ENCODE results near the gene ADAMTS10.
"Not testable (repeated sequence)": the region's sequence is repeated elsewhere in the genome, so short reads cannot be mapped to it uniquely, and the experiment has no call there.

DNA sequence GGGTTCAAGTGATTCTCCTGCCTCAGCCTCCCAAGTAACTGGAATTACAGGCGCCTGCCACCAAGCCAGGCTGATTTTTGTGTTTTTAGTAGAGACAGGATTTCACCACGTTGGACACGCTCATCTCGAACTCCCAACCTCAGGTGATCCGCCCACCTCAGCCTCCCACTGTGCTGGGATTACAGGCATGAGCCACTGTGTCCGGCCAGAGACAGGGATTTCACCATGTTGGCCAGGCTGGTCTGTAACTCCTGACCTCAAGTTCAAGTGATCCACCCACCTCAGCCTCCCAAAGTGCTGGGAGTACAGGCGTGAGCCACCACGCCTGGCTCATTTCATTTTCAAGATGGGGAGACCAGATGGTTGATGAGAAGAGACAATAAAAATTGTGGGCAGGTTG is 45.6 kb downstream of the ADAMTS10 start:
- TF ChIP-seq POLR2AphosphoS5, EP300, CTCF, POLR2A (IDR thresholded peaks at IDR 0.05): not testable (repeated sequence)
